Activated CD8-positive, alpha-beta memory T cell treated with anti-CD3 and anti-CD28 coated beads, Interleukin-2, amount 10 ng/mL, durations not matched to agents 7 days and 5 days (primary cell): ENCODE data around the gene F13A1. TPM values are rescaled to one million over a fixed set of nuclear protein-coding genes. Genes with fewer than 3 reads are reported as not detected.

Source experiments
- ATAC-seq: fragments of 150-1000 bp; cut with Tn5 transposase; one replicate; pipeline ENCODE4 v1.10.0; 2021; ENCODE audit warnings: moderate library complexity
- CTCF ChIA-PET: fragments of 350-600 bp; sonication (Branson Sonifier 250); formaldehyde crosslinking; loops from one replicate; lab custom pipeline; 2021; ENCODE audit warnings: antibody characterized with exemption; lab: Charles Lee
- DNase-seq: peaks from one replicate; pipeline ENCODE4 v3.0.0-alpha.2; 2020
- H3K27ac Mint-ChIP-seq: one replicate; pipeline ENCODE4 v1.8.0; 2021; ENCODE audit warnings: mild to moderate bottlenecking, mixed read lengths
- H3K27me3 Mint-ChIP-seq: one replicate; pipeline ENCODE4 v1.8.0; 2021; ENCODE audit warnings: mixed read lengths
- H3K36me3 Mint-ChIP-seq: one replicate; pipeline ENCODE4 v1.8.0; 2021; ENCODE audit warnings: mild to moderate bottlenecking, mixed read lengths
- H3K4me1 Mint-ChIP-seq: one replicate; pipeline ENCODE4 v1.8.0; 2021; ENCODE audit warnings: mixed read lengths
- H3K4me3 Mint-ChIP-seq: one replicate; pipeline ENCODE4 v1.8.0; 2021; ENCODE audit warnings: mild to moderate bottlenecking, moderate library complexity, mixed read lengths
- H3K9me3 Mint-ChIP-seq: one replicate; pipeline ENCODE4 v1.8.0; 2022; ENCODE audit warnings: low read depth, mixed read lengths
- total RNA-seq, 2 experiments: library from RNA; stranded (reverse); gene quantifications; one replicate each; pipeline ENCODE4 v1.2.3, GENCODE V29; 2021

Gene F13A1
- total RNA-seq, 2 experiments from 2014 or later: not detected

DNA sequence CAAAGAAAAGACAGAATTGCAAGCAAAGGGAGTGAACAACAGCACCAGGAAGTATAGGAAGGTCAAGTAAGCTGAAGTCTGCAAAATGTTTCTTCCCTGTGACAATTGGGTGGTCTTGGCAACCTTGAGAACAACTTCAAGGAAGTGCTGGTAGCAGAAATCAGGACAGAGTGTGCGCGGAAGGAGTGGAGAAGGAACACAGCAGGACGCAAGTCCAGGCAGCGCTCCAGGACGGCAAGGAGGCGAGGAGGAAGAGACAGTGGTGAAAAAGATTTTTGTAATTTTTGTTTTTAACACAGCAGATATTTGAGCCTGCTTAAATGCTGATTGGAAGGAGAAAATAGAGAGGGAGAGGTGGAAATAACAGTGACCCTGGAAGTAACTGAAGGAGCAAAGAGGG, 141.7 kb downstream of the F13A1 start:
- H3K4me1 Mint-ChIP-seq: no peaks in the 10 kb centered on the region
- no peak overlapping the region for H3K4me3 Mint-ChIP-seq
- H3K9me3 Mint-ChIP-seq: peaks cover under 1% of the 10 kb centered on the region
- peaks cover 6% of the 10 kb centered on the region for H3K27me3 Mint-ChIP-seq
- no peaks in the 10 kb centered on the region for H3K36me3 Mint-ChIP-seq
- ATAC-seq (no peak), DNase-seq (no peak)
- CTCF ChIA-PET: no interaction called here
- no peak overlapping the region for H3K27ac Mint-ChIP-seq

GRCh38 chr6:6177754-6178153, 142.7 kb downstream of the F13A1 start:
- H3K4me3 Mint-ChIP-seq: no peak overlapping the region
- no peaks in the 10 kb centered on the region for H3K36me3 Mint-ChIP-seq
- CTCF ChIA-PET: no interaction called here
- H3K27ac Mint-ChIP-seq: no peak overlapping the region
- ATAC-seq (no peak), DNase-seq (no peak)
- peaks cover 6% of the 10 kb centered on the region for H3K27me3 Mint-ChIP-seq
- no peaks in the 10 kb centered on the region for H3K4me1 Mint-ChIP-seq
- H3K9me3 Mint-ChIP-seq: no peaks in the 10 kb centered on the region

- Mint-ChIP-seq H3K27ac (no peak overlapping the region), H3K4me3 (no peak overlapping the region), H3K4me1 (no peaks in the 10 kb centered on the region), H3K27me3 (peaks cover 6% of the 10 kb centered on the region), H3K9me3 (no peaks in the 10 kb centered on the region), H3K36me3 (no peaks in the 10 kb centered on the region)
- DNase-seq (no peak), ATAC-seq (no peak)
- CTCF ChIA-PET: no interaction called here
Measured at GRCh38 chr6:6176586-6177228, 143.8 kb downstream of the F13A1 start.

DNA sequence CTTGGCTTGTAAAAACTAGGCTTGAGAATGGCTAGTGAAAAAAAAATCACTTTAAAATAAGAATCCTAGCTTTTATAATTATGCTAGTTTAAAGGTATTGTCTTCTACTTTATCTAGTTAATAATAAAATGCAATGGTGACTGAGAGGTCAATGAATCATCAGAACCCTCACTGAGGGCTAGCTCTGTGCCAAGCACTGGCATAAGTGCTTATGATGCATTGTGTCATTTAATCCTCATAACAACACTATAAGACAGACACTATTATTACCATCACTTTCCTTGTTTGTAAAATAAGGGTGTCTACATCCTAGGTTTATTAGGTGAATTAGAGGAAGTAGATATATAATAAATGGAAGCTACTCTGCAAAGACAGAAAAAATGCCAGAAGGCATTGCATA, 144.3 kb downstream of the F13A1 start:
- H3K4me3 Mint-ChIP-seq: no peak overlapping the region

GRCh38 chr6:6169141-6169540, 151.3 kb downstream of the F13A1 start:
- no peak for ATAC-seq

More for the DNA sequence above, 144.3 kb downstream of the F13A1 start:
- no peak for ATAC-seq
- Mint-ChIP-seq H3K27ac (no peak overlapping the region), H3K4me1 (no peaks in the 10 kb centered on the region), H3K27me3 (peaks cover 5% of the 10 kb centered on the region), H3K9me3 (no peaks in the 10 kb centered on the region), H3K36me3 (no peaks in the 10 kb centered on the region)
- CTCF ChIA-PET: no interaction called here
- no peak for DNase-seq

GRCh38 chr6:6166064-6166463, 154.4 kb downstream of the F13A1 start:
- Mint-ChIP-seq H3K4me1 (no peaks in the 10 kb centered on the region), H3K27me3 (peaks cover 7% of the 10 kb centered on the region), H3K36me3 (no peaks in the 10 kb centered on the region), H3K4me3 (no peak overlapping the region), H3K27ac (no peak overlapping the region), H3K9me3 (no peaks in the 10 kb centered on the region)
- ATAC-seq: no peak
- CTCF ChIA-PET: no interaction called here
- no peak for DNase-seq

More at GRCh38 chr6:6169141-6169540, 151.3 kb downstream of the F13A1 start:
- Mint-ChIP-seq H3K27ac (no peak overlapping the region), H3K4me1 (no peaks in the 10 kb centered on the region), H3K36me3 (no peaks in the 10 kb centered on the region), H3K27me3 (no peaks in the 10 kb centered on the region), H3K9me3 (no peaks in the 10 kb centered on the region), H3K4me3 (no peak overlapping the region)
- DNase-seq: no peak
- CTCF ChIA-PET: no interaction called here

DNA sequence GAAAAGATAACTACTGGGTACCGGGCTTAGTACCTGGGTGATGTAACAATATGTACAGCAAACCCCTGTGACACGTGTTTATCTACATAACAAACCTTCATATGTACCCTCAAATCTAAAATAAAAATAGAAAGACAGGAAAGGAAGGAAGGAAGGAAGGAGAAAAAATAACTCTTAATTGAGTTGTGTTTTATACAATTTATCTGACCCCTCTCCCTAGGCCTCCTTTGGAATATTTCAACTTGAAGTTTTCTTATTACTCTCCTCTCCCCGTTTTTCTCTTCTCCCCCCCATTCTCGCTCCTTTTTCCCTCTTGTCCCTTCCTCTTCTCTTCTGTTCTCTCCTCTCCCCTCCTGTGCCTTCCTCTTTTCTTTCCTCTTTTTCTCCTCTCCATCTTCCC, 156.1 kb downstream of the F13A1 start:
- ATAC-seq: no peak
- CTCF ChIA-PET: no interaction called here
- Mint-ChIP-seq H3K27me3 (peaks cover 7% of the 10 kb centered on the region), H3K4me1 (no peaks in the 10 kb centered on the region), H3K36me3 (no peaks in the 10 kb centered on the region), H3K4me3 (no peak overlapping the region), H3K27ac (no peak overlapping the region), H3K9me3 (no peaks in the 10 kb centered on the region)
- no peak for DNase-seq

DNA sequence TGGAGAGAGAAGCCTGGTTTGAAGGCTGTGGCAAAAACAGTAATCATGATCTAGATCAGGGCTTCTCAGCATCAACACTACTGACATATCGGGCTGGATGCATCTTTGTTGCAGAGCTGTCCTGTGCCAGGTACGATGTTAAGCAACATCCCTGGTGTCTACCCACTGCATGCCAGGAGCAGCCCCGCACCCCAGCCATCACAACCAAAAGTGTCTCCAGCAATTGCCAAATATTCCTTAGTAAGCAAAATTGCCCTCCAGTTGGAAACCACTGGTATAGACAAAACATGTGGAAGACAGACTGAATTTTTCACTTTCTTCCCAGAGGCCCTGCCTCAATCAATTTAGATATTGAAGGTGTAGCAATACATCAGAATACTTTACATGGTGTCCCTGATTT, 166.1 kb downstream of the F13A1 start:
- H3K4me1 Mint-ChIP-seq: no peaks in the 10 kb centered on the region
- H3K4me3 Mint-ChIP-seq: no peak overlapping the region
- H3K36me3 Mint-ChIP-seq: no peaks in the 10 kb centered on the region
- no peaks in the 10 kb centered on the region for H3K9me3 Mint-ChIP-seq
- CTCF ChIA-PET: no interaction called here
- peaks cover 2% of the 10 kb centered on the region for H3K27me3 Mint-ChIP-seq
- H3K27ac Mint-ChIP-seq: no peak overlapping the region
- DNase-seq (no peak), ATAC-seq (no peak)

- H3K27me3 Mint-ChIP-seq: peaks cover 6% of the 10 kb centered on the region
- H3K9me3 Mint-ChIP-seq: no peaks in the 10 kb centered on the region
- DNase-seq: no peak
- CTCF ChIA-PET: no interaction called here
- no peaks in the 10 kb centered on the region for H3K36me3 Mint-ChIP-seq
- no peak for ATAC-seq
- no peak overlapping the region for H3K27ac Mint-ChIP-seq
- H3K4me3 Mint-ChIP-seq: no peak overlapping the region
- H3K4me1 Mint-ChIP-seq: no peaks in the 10 kb centered on the region
Measured at GRCh38 chr6:6152060-6152459, 168.4 kb downstream of the F13A1 start.

GRCh38 chr6:6148192-6148815, 172.2 kb downstream of the F13A1 start:
- CTCF ChIA-PET: no interaction called here
- ATAC-seq: no peak
- H3K27ac Mint-ChIP-seq: no peak overlapping the region
- no peaks in the 10 kb centered on the region for H3K36me3 Mint-ChIP-seq
- H3K27me3 Mint-ChIP-seq: peaks cover 6% of the 10 kb centered on the region
- H3K4me3 Mint-ChIP-seq: no peak overlapping the region
- DNase-seq: no peak
- H3K4me1 Mint-ChIP-seq: no peaks in the 10 kb centered on the region
- no peaks in the 10 kb centered on the region for H3K9me3 Mint-ChIP-seq

DNA sequence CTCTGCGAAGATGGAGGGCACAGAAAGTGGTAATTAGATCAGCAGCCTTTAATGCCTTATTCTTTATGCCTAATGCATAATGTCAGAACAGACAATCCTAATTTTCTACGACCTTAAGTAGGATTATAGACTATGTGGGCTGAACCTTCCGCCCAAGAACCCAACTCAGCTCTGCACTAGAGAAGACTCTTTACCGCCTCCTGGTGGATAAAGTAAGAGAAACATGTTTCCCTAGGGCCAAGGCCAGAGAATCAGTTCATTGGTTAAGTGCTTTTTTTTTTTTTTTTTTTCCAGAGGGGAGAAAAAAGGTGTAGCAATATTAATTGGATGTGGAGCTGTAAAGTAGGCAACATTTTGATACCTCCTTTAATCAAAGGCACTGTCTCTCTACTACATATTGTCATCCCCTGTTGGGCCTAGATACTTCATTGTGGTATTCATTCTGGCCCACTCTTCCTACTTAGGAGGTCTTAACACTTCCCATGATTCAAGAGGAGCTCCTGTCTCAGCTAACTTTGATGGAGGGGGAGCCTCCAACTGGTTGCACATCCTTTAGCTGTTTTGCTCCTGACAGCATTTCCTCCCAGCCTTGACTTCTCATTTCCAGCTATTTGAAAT, 188.9 kb downstream of the F13A1 start:
- no peak overlapping the region for H3K4me3 Mint-ChIP-seq
- H3K4me1 Mint-ChIP-seq: no peaks in the 10 kb centered on the region
- peaks cover 13% of the 10 kb centered on the region for H3K27me3 Mint-ChIP-seq
- no peak for DNase-seq
- no peaks in the 10 kb centered on the region for H3K36me3 Mint-ChIP-seq
- no peak for ATAC-seq
- no peak overlapping the region for H3K27ac Mint-ChIP-seq
- no peaks in the 10 kb centered on the region for H3K9me3 Mint-ChIP-seq
- CTCF ChIA-PET: interaction anchor here (0.6 to 1.6 kb wide), 11 partner anchors 9 to 663 kb away, joined by 3 to 5 read pairs (median 3); no protein-coding TSS in a partner anchor

DNA sequence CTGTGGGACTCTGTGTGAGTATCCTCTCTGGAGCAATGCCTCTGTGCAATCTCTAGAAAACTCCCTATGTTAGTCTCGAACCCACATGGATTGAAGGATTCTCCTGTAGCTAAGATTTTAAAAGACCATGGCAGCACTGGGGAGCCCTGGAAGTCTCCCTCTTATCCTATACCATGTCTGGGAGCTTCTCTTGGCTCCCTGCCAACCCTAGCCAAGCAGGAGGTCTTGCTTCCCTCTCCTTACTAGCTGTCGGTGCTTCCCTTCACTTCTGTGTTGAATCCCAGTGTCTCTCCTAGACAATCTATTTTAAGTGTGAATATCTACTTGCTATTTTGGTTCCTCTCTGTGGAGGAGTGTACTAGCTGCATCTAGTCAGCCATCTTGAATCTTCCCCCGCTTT, 195.0 kb downstream of the F13A1 start:
- DNase-seq (no peak), ATAC-seq (no peak)
- H3K4me1 Mint-ChIP-seq: no peaks in the 10 kb centered on the region
- no peak overlapping the region for H3K4me3 Mint-ChIP-seq
- no peak overlapping the region for H3K27ac Mint-ChIP-seq
- H3K27me3 Mint-ChIP-seq: peaks cover 12% of the 10 kb centered on the region
- CTCF ChIA-PET: no interaction called here
- H3K9me3 Mint-ChIP-seq: peaks cover 3% of the 10 kb centered on the region
- no peaks in the 10 kb centered on the region for H3K36me3 Mint-ChIP-seq

DNA sequence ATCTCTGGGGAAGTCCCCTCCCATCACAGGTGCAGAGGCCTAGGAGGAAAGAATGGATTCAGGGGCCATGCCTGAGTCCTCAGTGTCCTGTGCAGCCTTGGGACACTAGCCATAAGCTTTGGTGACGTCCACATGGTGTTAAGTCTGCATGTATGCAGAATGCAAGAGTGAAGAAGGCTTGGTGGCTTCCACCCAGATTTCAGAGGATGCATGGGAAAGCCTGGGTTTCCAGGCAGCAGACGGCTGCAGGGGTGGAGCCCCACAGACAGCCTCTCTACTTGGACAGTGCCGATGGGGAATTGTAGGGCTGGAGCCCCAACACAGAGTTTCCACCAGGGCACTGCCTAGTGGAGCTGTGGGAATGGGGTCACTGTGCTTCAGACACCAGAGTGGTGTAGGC, 196.7 kb downstream of the F13A1 start:
- peaks cover 3% of the 10 kb centered on the region for H3K9me3 Mint-ChIP-seq
- H3K27me3 Mint-ChIP-seq: peaks cover 4% of the 10 kb centered on the region
- CTCF ChIA-PET: no interaction called here
- H3K4me1 Mint-ChIP-seq: no peaks in the 10 kb centered on the region
- no peak overlapping the region for H3K4me3 Mint-ChIP-seq
- no peaks in the 10 kb centered on the region for H3K36me3 Mint-ChIP-seq
- DNase-seq: no peak
- H3K27ac Mint-ChIP-seq: no peak overlapping the region
- no peak for ATAC-seq

- H3K27ac Mint-ChIP-seq: no peak overlapping the region
- CTCF ChIA-PET: interaction anchor here (0.9 kb wide), 1 partner anchor 10 kb away, joined by 4 read pairs; no protein-coding TSS in a partner anchor
- no peaks in the 10 kb centered on the region for H3K36me3 Mint-ChIP-seq
- no peak overlapping the region for H3K4me3 Mint-ChIP-seq
- DNase-seq (no peak), ATAC-seq (no peak)
- H3K9me3 Mint-ChIP-seq: peaks cover 3% of the 10 kb centered on the region
- peaks cover 2% of the 10 kb centered on the region for H3K27me3 Mint-ChIP-seq
- no peaks in the 10 kb centered on the region for H3K4me1 Mint-ChIP-seq
Measured at GRCh38 chr6:6121943-6122342, 198.5 kb downstream of the F13A1 start.
